ENCODE results near the gene MARK3.

Gene MARK3

GRCh38 chr14:103531421-103532215 lies 146.4 kb downstream of the MARK3 start:
- no peak overlapping the region for H3K27ac ChIP-seq
- TF ChIP-seq ZFX (IDR thresholded peaks at IDR 0.05) (no peak), CTCF (conservative IDR thresholded peaks at IDR 0.05) (no peak)

GRCh38 chr14:103532216-103533136 lies 147.3 kb downstream of the MARK3 start:
- no peak overlapping the region for H3K27ac ChIP-seq
- TF ChIP-seq ZFX (IDR thresholded peaks at IDR 0.05) (no peak), CTCF (conservative IDR thresholded peaks at IDR 0.05) (no peak)

- TF ChIP-seq ZFX (IDR thresholded peaks at IDR 0.05) (no peak), CTCF (conservative IDR thresholded peaks at IDR 0.05) (no peak)
- no peak overlapping the region for H3K27ac ChIP-seq
These were observed 148.2 kb downstream of the MARK3 start for GRCh38 chr14:103533137-103533998.

GRCh38 chr14:103533999-103534575 lies 148.9 kb downstream of the MARK3 start:
- no peak for TF ChIP-seq CTCF (conservative IDR thresholded peaks at IDR 0.05)
- TF ChIP-seq ZFX (IDR thresholded peaks at IDR 0.05): no peak
- H3K27ac ChIP-seq: no peak overlapping the region

GRCh38 chr14:103534576-103535061 lies 149.4 kb downstream of the MARK3 start:
- TF ChIP-seq ZFX (IDR thresholded peaks at IDR 0.05) (no peak), CTCF (conservative IDR thresholded peaks at IDR 0.05) (no peak)
- no peak overlapping the region for H3K27ac ChIP-seq

GRCh38 chr14:103535081-103535890 lies 150.1 kb downstream of the MARK3 start:
- TF ChIP-seq CTCF (conservative IDR thresholded peaks at IDR 0.05) (no peak), ZFX (IDR thresholded peaks at IDR 0.05) (no peak)
- H3K27ac ChIP-seq: no peak overlapping the region
